Dedifferentiated amniotic fluid mesenchymal stem cell (primary cell): ENCODE data around the gene CDO1.

Experiments
- DNase-seq: peaks from one replicate; pipeline ENCODE4 v3.0.0-alpha.2; 2016; ENCODE audit errors: extremely low spot score

Gene CDO1

DNA sequence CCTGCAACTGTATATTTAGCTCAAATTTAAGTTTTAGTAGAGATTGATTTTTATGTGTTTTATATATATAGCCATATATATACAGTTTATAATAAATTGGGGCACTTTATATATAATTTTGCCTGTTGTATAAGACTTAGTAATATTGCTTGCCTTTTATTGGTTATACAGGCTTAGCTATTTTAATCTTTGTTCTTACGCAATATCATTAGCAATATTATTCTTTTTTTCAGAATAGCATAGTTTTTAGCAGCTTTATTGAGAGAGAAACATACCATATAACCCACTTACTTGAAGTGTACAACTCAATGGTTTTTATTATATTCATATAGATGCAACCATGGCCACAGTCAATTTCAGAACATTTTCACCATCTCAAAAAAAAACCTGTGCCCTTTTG is 28.0 kb downstream of the CDO1 start:
- no peak for DNase-seq

DNA sequence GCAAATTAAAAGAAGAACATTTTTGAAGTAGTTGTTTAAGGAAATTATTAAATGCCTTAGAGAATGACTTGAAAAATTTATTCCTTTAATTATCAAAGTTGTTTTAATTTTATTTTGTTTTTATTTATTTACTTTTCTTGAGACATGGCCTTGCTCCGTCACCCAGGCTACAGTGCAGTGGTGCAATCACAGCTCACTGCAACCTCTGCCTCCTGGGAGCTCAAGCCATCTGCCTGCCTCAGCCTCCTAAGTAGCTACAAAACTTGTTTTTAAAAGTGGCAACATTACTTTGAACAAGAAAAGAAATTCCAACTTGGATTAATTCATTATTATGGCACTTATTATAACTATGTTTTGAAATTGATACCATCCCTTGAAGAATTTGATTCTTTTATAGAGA is 29.0 kb downstream of the CDO1 start:
- no peak for DNase-seq

DNA sequence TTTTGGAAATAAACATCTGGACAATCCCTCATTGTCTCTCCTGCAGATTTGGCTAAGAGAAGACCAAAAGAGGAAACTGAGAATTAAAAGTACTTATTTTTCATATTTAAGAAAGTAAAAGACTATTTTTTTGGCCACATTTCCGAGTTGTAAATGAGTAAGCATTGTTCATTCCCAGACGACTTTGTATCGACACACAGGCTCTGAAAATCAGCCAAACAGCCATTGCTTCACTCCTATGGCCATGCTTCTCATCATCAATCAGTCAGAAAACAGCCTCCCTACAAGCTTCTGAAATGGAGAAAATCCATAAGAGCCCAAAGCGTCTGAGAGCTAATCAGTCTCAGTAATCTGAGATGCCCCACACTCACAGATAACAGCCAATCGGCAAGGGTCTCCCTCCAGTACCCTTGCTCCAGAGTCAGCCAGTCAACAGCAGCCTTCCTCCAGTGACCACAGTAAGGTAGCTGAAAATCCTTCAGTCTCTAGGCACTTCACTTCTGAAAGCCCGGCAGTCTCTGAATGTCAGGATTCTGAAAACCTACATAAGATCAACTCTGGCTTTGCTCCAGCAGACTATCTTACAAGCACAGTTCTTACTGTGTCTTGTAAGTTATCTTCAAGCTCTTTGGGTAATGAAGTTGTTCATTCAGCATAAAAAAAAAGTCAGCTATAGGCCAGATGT is 30.9 kb downstream of the CDO1 start:
- no peak for DNase-seq

DNA sequence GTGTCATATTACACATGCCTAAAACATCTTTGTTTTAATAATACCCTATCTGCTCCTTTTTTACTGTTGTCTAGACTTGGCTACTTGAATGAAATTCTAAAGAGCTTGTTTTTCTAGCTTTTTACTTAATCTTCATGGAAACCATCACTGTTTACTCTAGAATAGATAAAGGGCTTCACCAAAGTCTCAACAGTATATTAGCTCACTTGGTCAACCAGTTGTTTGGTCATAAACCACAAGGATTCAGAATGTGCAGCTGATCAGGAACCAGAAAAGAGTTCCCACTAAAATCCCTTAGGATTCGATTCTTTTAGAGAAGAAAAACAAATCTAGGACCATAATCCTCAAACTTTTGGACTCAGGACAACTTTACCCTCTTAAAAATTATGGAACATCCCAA is 38.0 kb downstream of the CDO1 start:
- DNase-seq = no peak

DNA sequence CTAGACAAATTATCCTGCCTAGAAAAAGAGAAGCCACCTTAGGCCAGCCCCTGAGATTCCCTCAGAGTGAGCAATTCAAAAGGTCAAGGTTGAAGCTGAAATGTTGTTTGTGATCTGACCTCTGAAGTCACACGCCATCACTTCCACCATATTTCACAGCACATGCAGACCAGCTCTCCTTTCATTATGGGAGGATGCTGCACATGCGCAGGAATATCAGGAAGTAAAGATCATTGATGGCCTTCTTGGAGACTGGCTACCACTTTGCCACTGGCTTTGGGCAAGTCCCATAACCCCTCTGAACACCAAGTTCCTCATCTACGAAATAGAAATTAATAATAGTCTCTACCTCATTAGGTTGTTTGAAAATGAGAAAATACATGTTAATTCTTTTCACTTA is 39.5 kb downstream of the CDO1 start:
- DNase-seq = no peak

DNA sequence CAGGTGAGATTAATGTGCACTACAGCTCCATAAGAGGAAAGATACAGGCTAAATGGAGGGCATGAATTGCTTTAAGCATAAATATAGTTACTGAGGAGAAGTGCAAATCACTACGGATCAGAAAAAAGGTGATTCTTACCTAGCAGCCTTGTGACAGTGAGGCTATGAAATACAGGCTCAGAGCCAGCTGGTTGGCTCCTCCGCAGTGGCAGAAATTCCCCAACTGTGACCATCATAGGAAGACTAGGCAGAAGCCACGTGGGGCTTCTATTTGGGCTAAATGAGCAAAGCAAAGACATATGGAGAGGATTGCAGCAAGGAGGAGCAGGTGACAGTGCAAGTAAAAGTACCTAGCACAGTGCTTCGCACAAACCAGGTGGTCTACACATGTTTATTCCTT is 40.5 kb downstream of the CDO1 start:
- no peak for DNase-seq

DNA sequence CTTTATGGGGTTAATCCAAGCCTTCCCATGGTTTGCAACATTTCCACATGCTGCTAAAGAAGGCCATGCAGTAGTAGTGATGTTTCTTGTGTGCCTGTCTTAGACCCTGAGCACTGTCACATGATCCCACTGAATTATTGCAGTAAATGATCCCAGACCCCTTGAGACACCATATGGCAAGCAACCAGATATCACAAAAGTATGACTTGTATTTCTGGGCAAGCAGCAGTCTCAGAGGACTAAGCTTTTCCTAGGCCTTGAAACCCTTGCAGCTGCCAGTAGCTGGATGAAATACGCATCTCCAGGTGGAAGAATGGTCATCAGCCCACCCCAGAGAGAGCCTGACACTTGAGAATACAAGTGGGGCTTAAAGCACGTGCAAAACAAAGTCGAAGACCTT is 41.8 kb downstream of the CDO1 start:
- DNase-seq = no peak

DNA sequence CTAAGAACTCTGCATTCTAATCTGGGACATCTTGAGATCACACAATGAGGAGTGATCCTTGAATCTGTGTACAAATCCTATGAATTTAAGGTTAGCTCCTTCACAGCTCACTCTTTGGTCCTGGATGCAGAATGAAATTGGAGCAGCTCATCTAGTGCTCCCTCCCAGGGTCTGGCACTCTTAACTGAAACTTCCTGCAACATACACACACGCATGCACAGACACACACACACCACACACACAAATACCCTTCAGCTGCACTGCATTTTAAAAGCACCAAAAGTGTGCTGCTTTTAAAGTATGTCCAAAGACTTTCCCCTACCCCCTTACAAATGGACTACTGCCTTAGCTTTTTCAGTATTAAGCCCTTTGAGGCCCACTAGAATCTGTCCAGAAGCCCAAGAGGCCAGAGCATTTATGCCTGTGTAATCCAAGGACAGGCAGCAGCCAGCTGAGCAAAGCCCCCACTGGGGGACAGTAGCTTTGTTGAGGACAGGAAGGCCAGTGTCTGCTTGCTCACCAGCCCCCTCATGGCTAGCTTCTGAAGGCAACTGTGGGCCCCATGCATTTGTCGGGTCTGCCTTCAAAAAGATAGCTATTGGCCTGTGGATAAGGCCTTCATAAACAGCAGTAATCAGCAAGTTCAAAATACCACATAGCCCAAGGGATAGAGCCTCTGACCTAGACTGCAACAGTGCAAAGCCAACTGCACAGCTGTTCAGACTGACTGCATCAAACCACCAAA is 43.6 kb downstream of the CDO1 start:
- DNase-seq = no peak

DNA sequence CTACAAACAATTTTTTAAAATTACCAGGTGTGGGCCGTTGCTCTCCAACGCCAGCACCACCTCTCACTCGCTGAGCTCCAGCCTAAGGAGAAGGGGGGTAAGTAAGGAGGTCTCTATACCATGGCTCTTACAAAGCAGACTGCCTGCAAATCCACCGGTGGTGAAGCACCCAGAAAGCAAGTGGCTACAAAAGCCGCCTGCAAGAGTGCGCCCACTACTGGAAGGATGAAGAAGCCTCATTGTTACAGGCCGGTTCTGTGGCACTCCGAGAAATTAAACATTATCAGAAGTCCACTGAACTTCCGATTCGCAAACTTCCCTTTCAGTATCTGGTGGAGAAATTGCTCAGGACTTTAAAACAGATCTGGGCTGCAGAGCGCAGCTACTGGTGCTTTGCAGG is 46.0 kb downstream of the CDO1 start:
- no peak for DNase-seq

DNA sequence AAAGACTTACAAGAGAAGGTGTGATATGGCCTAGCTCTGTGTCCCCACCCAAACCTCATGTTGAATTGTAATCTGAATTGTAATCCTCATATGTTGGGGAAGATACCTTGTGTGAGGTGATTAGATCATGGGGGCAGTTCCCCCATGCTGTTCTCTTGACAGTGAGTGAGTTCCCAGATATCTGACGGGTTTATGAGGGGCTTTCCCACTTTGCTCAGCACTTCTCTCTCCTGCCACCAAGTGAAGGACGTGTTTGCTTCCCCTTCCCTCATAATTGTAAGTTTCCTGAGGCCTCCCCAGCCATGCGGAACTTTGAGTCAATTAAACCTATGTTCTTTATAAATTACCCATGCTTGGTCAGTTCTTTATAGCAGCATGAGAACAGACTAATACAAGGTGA is 49.0 kb downstream of the CDO1 start:
- DNase-seq = no peak

DNA sequence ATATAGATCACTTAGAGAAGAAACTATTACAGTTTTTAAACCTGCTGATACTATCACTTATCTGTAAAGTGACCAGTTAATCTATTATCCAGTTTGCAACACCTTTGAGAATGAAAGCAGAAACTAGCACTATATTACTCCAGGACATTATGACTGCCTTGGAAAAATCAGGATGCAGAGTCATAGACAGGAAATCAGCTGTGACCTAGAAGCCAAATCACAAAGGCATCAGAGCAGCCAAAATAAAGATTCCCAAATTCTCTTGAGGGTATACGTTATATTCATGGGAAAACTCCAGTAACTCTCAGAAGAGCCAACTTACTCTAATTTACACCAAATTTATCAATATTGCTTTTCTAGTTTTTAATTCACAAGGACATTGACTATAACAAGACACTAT is 49.9 kb downstream of the CDO1 start:
- no peak for DNase-seq

DNA sequence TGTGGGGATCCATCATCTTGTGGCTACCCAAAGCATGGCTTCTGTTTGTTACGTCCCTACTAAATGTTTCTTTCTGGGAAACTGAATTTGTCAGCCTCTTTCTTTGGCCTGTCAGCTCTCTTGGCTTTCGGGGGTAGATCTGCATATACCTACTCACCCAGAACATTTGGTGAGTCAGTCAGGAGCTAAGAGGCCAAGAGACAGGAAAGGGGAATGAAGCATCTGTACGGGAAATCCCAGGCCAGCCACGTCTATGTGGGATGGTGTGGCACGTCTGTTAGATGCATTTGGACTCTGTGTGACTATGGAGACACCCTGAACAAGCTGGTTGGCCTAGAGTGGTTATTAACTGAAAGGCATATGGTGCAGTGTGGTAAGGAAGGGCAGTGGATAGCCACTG is 58.1 kb downstream of the CDO1 start:
- DNase-seq = no peak

DNA sequence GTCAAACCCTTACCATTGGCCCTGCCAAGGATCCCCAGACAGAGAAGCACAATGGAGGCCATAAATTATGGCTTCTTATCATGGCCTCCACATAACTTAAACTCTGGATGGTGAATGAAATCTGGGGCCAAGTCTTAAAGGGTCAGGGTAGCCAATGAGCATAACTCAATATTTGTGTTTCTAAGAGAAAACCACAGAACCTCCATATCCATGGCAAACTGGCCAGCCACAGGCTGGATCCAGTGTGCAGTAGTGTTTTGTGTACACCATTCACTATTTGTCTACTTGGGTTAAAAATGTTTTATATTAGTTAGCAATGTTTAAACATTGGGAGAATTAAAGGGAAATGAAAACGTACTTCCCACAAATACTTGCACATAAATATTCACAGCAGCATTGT is 60.8 kb downstream of the CDO1 start:
- no peak for DNase-seq
